CD8-positive, alpha-beta memory T cell (primary cell): Measurements from ENCODE around the gene HEXIM1. TPM values are rescaled to one million over a fixed set of nuclear protein-coding genes. Genes with fewer than 3 reads are reported as not detected.

ENCODE experiments used
- CTCF ChIA-PET: fragments of 350-600 bp; sonication (Branson Sonifier 250); formaldehyde crosslinking; loops from one replicate; lab custom pipeline; 2021; ENCODE audit warnings: antibody characterized with exemption; lab: Charles Lee
- POLR2A ChIA-PET: fragments of 350-600 bp; sonication (Branson Sonifier 250); formaldehyde crosslinking; loops from one replicate; lab custom pipeline; 2021; ENCODE audit warnings: antibody characterized with exemption; lab: Charles Lee
- DNase-seq, 5 donors: peaks; one replicate each; pipeline versions ENCODE4 v3.0.0 to v3.0.0-alpha.2; 2020 to 2022; ENCODE audit warnings: mixed read lengths in 1 of 5
- H3K27ac ChIP-seq: one replicate; pipeline ENCODE4 v1.7.0; 2013; ENCODE audit warnings: low read depth, mild to moderate bottlenecking, low read length, moderate library complexity
- H3K27me3 ChIP-seq: 2 replicates; pipeline ENCODE4 v1.7.0; 2013; ENCODE audit warnings: low read length, mild to moderate bottlenecking; ENCODE audit not compliant: insufficient read depth, poor library complexity, severe bottlenecking
- H3K36me3 ChIP-seq: 2 replicates; pipeline ENCODE4 v1.7.0; 2013; ENCODE audit warnings: mild to moderate bottlenecking, low read length, moderate library complexity; ENCODE audit not compliant: insufficient read depth
- H3K4me1 ChIP-seq: 2 replicates; pipeline ENCODE4 v1.7.0; 2013; ENCODE audit warnings: mild to moderate bottlenecking, low read length, moderate library complexity; ENCODE audit not compliant: insufficient read depth
- H3K4me3 ChIP-seq: 2 replicates; pipeline ENCODE4 v1.7.0; 2013; ENCODE audit warnings: mild to moderate bottlenecking, low read length
- H3K9me3 ChIP-seq: 2 replicates; pipeline ENCODE4 v1.7.0; 2013; ENCODE audit warnings: mild to moderate bottlenecking, low read length
- H3K27ac Mint-ChIP-seq, 8 donors: one replicate each; pipeline ENCODE4 v1.8.0; 2020 to 2021; ENCODE audit warnings: mixed read lengths in 8 of 8, mild to moderate bottlenecking in 6 of 8, inconsistent platforms in 3 of 8, moderate library complexity in 3 of 8
- H3K27me3 Mint-ChIP-seq, 2 donors: one replicate each; pipeline ENCODE4 v1.8.0; 2020 to 2021; ENCODE audit warnings: mixed read lengths in 2 of 2, mild to moderate bottlenecking in 1 of 2, moderate library complexity in 1 of 2
- H3K36me3 Mint-ChIP-seq, 3 donors: one replicate each; pipeline ENCODE4 v1.8.0; 2020 to 2021; ENCODE audit warnings: mixed read lengths in 3 of 3, inconsistent platforms in 1 of 3, mild to moderate bottlenecking in 1 of 3
- H3K4me1 Mint-ChIP-seq, 3 donors: one replicate each; pipeline ENCODE4 v1.8.0; 2020 to 2021; ENCODE audit warnings: mixed read lengths in 3 of 3, inconsistent platforms in 1 of 3, mild to moderate bottlenecking in 1 of 3
- H3K4me3 Mint-ChIP-seq, 7 donors: one replicate each; pipeline ENCODE4 v1.8.0; 2020 to 2021; ENCODE audit warnings: mixed read lengths in 7 of 7, mild to moderate bottlenecking in 6 of 7, moderate library complexity in 4 of 7, inconsistent platforms in 2 of 7
- H3K9me3 Mint-ChIP-seq, 5 donors: one replicate each; pipeline ENCODE4 v1.8.0; 2020 to 2022; ENCODE audit warnings: mixed read lengths in 5 of 5, mild to moderate bottlenecking in 3 of 5, moderate library complexity in 2 of 5, inconsistent platforms in 1 of 5
- polyA plus RNA-seq: library from polyadenylated mRNA; unstranded; fragments of 300-500 nt; fragmentation: Illumina TruSeq; gene quantifications from one replicate; pipeline ENCODE4 v1.2.3, GENCODE V29; 2021
- total RNA-seq, 2 experiments: library from RNA; stranded (reverse); gene quantifications; one replicate each; pipeline ENCODE4 v1.2.3, GENCODE V29; 2021

Gene HEXIM1
- total and polyA plus RNA-seq, 3 experiments from 2014 or later: 5.6 to 51.1 (median 48.3) TPM

- CTCF ChIA-PET: interaction anchor here (1.1 to 5.1 kb wide), 7 partner anchors 11 to 150 kb away, joined by 3 to 41 read pairs (median 4); partner anchors contain the start of genes ACBD4 and HEXIM1
- Mint-ChIP-seq H3K36me3 (no peaks in the 10 kb centered on the region), H3K9me3 (no peaks in the 10 kb centered on the region), H3K4me3 (peak overlapping the region in 3 of 7 donors; percentile 18 to 81 (median 44)), H3K27me3 (no peaks in the 10 kb centered on the region), H3K27ac (peak overlapping the region in 2 of 8 donors; percentile 91 to 96), H3K4me1 (peaks cover 7 to 21% (median 9%) of the 10 kb centered on the region in 3 donors)
- POLR2A ChIA-PET: interaction anchor here (0.7 to 2.1 kb wide), 4 partner anchors 11 to 24 kb away, joined by 3 to 18 read pairs (median 8); partner anchors contain the start of genes HEXIM1 and HEXIM2
- Histone ChIP-seq H3K36me3 (no peaks in the 10 kb centered on the region), H3K27me3 (no peaks in the 10 kb centered on the region), H3K27ac (no peak overlapping the region), H3K9me3 (no peaks in the 10 kb centered on the region), H3K4me1 (peaks cover 23% of the 10 kb centered on the region), H3K4me3 (peak overlapping the region; percentile 62)
- no peak for DNase-seq
Measured at GRCh38 chr17:45172232-45172540, 23.9 kb downstream of the HEXIM1 start.

- Histone ChIP-seq H3K27me3 (no peaks in the 10 kb centered on the region), H3K27ac (peak overlapping the region; percentile 0), H3K9me3 (no peaks in the 10 kb centered on the region), H3K4me1 (peaks cover 23% of the 10 kb centered on the region), H3K4me3 (peak overlapping the region; percentile 62), H3K36me3 (no peaks in the 10 kb centered on the region)
- Mint-ChIP-seq H3K4me1 (peaks cover 7 to 21% (median 9%) of the 10 kb centered on the region in 3 donors), H3K27ac (peak overlapping the region; percentile 60 to 98 (median 88)), H3K9me3 (no peaks in the 10 kb centered on the region), H3K36me3 (no peaks in the 10 kb centered on the region), H3K4me3 (peak overlapping the region; percentile 51 to 81 (median 77)), H3K27me3 (no peaks in the 10 kb centered on the region)
- ChIA-PET CTCF (interaction anchor here (1.1 to 5.1 kb wide), 10 partner anchors 10 to 151 kb away, joined by 3 to 41 read pairs (median 4); partner anchors contain the start of genes ACBD4, HEXIM1 and PLCD3), POLR2A (interaction anchor here (0.9 to 2.1 kb wide), 3 partner anchors 11 to 24 kb away, joined by 3 to 18 read pairs (median 14); partner anchors contain the start of genes HEXIM1 and HEXIM2)
- peak; percentile 10 to 68 (median 33) for DNase-seq
Measured at GRCh38 chr17:45172541-45173286, 24.4 kb downstream of the HEXIM1 start.

GRCh38 chr17:45175759-45176115 is 27.5 kb downstream of the HEXIM1 start:
- POLR2A ChIA-PET: interaction anchor here (1.7 kb wide), 1 partner anchor 14 kb away, joined by 8 read pairs; the partner anchor contains the start of gene HEXIM2
- Mint-ChIP-seq H3K4me1 (peaks cover 7 to 21% (median 9%) of the 10 kb centered on the region in 3 donors), H3K27ac (peak overlapping the region in 2 of 8 donors; percentile 8 to 45), H3K27me3 (no peaks in the 10 kb centered on the region), H3K4me3 (no peak overlapping the region), H3K36me3 (peaks cover 0 to 1% (median 0%) of the 10 kb centered on the region in 3 donors), H3K9me3 (no peaks in the 10 kb centered on the region)
- DNase-seq: no peak
- peaks cover 23% of the 10 kb centered on the region for H3K4me1 ChIP-seq
- H3K4me3 ChIP-seq: no peak overlapping the region
- H3K9me3 ChIP-seq: no peaks in the 10 kb centered on the region
- CTCF ChIA-PET: interaction anchor here (1.4 to 1.6 kb wide), 2 partner anchors 21 to 40 kb away, joined by 4 to 5 read pairs; partner anchors contain the start of gene ACBD4
- no peaks in the 10 kb centered on the region for H3K27me3 ChIP-seq
- H3K36me3 ChIP-seq: no peaks in the 10 kb centered on the region
- H3K27ac ChIP-seq: no peak overlapping the region

- Mint-ChIP-seq H3K4me1 (peaks cover 5 to 7% (median 7%) of the 10 kb centered on the region in 3 donors), H3K9me3 (no peaks in the 10 kb centered on the region), H3K4me3 (no peak overlapping the region), H3K36me3 (peaks cover 0 to 1% (median 0%) of the 10 kb centered on the region in 3 donors), H3K27me3 (no peaks in the 10 kb centered on the region), H3K27ac (no peak overlapping the region)
- Histone ChIP-seq H3K36me3 (no peaks in the 10 kb centered on the region), H3K9me3 (no peaks in the 10 kb centered on the region), H3K27me3 (no peaks in the 10 kb centered on the region), H3K4me1 (peaks cover 6% of the 10 kb centered on the region), H3K27ac (no peak overlapping the region), H3K4me3 (no peak overlapping the region)
- ChIA-PET POLR2A (no interaction called here), CTCF (interaction anchor here (1.3 to 1.8 kb wide), 2 partner anchors 20 to 42 kb away, joined by 5 read pairs; partner anchors contain the start of gene ACBD4)
- DNase-seq: no peak
Measured at GRCh38 chr17:45177563-45177962, 29.3 kb downstream of the HEXIM1 start.

DNA sequence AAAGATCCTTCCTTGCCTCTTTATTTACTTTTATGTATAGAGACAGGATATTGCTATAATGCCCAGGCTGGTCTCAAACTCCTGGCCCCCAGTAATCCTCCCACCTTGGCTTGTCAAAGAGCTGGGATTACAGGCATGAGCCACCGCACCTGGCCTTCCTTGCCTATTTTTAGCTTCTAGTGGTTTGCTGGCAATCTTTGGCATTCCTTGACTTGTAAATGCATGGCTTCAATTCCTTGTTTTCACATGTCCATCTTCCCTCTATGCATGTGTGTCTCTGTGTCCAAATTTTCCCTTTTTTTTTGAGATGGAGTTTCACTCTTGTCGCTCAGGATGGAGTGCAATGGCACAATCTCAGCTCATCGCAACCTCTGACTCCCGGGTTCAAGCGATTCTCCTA is 35.9 kb downstream of the HEXIM1 start:
- Histone ChIP-seq H3K4me1 (no peaks in the 10 kb centered on the region), H3K27me3 (no peaks in the 10 kb centered on the region), H3K36me3 (no peaks in the 10 kb centered on the region), H3K9me3 (no peaks in the 10 kb centered on the region), H3K4me3 (no peak overlapping the region), H3K27ac (no peak overlapping the region)
- H3K27ac Mint-ChIP-seq: no peak overlapping the region
- H3K36me3 Mint-ChIP-seq: no peaks in the 10 kb centered on the region
- no peaks in the 10 kb centered on the region for H3K27me3 Mint-ChIP-seq
- no peak for DNase-seq
- H3K4me3 Mint-ChIP-seq: no peak overlapping the region
- H3K9me3 Mint-ChIP-seq: no peaks in the 10 kb centered on the region
- POLR2A ChIA-PET: no interaction called here
- no peaks in the 10 kb centered on the region for H3K4me1 Mint-ChIP-seq
- CTCF ChIA-PET: interaction anchor here (0.9 to 1.1 kb wide), 2 partner anchors 14 to 49 kb away, joined by 3 to 5 read pairs; partner anchors contain the start of gene ACBD4

GRCh38 chr17:45186801-45187354 is 38.6 kb downstream of the HEXIM1 start:
- no peak for DNase-seq
- CTCF ChIA-PET: no interaction called here
- Histone ChIP-seq H3K27me3 (no peaks in the 10 kb centered on the region), H3K27ac (no peak overlapping the region), H3K9me3 (no peaks in the 10 kb centered on the region), H3K4me1 (no peaks in the 10 kb centered on the region), H3K36me3 (no peaks in the 10 kb centered on the region), H3K4me3 (no peak overlapping the region)
- Mint-ChIP-seq H3K27ac (no peak overlapping the region), H3K4me3 (no peak overlapping the region), H3K27me3 (no peaks in the 10 kb centered on the region), H3K9me3 (no peaks in the 10 kb centered on the region), H3K36me3 (no peaks in the 10 kb centered on the region), H3K4me1 (no peaks in the 10 kb centered on the region)
- POLR2A ChIA-PET: no interaction called here

- H3K4me3 ChIP-seq: no peak overlapping the region
- H3K27ac ChIP-seq: no peak overlapping the region
- CTCF ChIA-PET: interaction anchor here (1.2 to 2.3 kb wide), 2 partner anchors 9 to 54 kb away, joined by 5 to 13 read pairs; partner anchors contain the start of gene ACBD4
- Mint-ChIP-seq H3K4me3 (no peak overlapping the region), H3K9me3 (no peaks in the 10 kb centered on the region), H3K36me3 (no peaks in the 10 kb centered on the region), H3K27ac (no peak overlapping the region), H3K4me1 (no peaks in the 10 kb centered on the region), H3K27me3 (no peaks in the 10 kb centered on the region)
- H3K27me3 ChIP-seq: no peaks in the 10 kb centered on the region
- DNase-seq: no peak
- no peaks in the 10 kb centered on the region for H3K36me3 ChIP-seq
- H3K4me1 ChIP-seq: no peaks in the 10 kb centered on the region
- POLR2A ChIA-PET: interaction anchor here (0.5 kb wide), 1 partner anchor 8 kb away, joined by 3 read pairs; no protein-coding TSS in a partner anchor
- H3K9me3 ChIP-seq: no peaks in the 10 kb centered on the region
Measured at GRCh38 chr17:45189009-45189408, 40.7 kb downstream of the HEXIM1 start.
